T-helper 2 cell treated with Interferon-gamma antibody and Interleukin-4, amounts not matched to agents 100 ng/mL and 5 ng/mL, for 36 hours (primary cell): ENCODE data around the gene FSTL1. TPM values are rescaled to one million over a fixed set of nuclear protein-coding genes. Genes with fewer than 3 reads are reported as not detected.

Source experiments
- intact Hi-C: fragments of 100-400 bp; cut with micrococcal nuclease; formaldehyde crosslinking; loops from one replicate; pipeline ENCODE4 v1.15.1; 2023
- total RNA-seq: library from RNA; stranded (reverse); gene quantifications from 2 replicates; pipeline ENCODE4 v1.2.3, GENCODE V29; 2022

FSTL1 gene
- total RNA-seq, 1 donor from 2014 or later: 0.14 TPM

DNA sequence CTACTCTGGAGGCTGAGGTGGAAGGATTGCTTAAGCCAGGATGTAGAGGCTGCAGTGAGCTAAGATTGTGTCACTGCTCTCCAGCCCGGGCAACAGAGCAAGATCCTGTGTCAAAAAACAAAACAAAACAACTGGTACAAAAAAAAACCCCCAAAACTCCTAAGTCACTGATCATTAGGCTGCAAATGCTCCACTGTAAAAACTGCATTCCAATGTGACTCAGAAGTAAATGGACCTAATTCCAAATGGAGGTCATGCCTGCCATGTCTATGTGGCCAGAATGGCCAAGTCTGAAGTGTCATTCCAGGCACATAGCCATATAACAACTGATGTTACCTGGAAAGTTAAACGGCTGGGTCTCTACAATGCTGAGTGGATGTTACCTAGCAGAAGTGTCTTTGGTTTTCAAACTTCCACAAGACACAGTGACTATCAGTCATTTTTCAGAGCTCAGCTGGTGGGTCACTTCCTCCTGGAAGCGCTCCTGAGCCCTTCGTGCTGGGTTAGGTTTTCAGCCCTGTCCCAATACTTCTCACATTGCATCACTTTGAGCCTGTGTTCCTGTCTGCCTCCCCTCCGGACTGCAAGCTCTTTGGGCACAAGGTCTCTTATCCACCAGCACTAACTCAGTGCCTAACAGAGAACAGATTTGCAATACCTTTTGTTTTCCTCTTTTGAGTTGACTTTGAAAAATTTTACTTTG lies 10.6 kb downstream of the FSTL1 start:
- intact Hi-C loops: no loop called here

DNA sequence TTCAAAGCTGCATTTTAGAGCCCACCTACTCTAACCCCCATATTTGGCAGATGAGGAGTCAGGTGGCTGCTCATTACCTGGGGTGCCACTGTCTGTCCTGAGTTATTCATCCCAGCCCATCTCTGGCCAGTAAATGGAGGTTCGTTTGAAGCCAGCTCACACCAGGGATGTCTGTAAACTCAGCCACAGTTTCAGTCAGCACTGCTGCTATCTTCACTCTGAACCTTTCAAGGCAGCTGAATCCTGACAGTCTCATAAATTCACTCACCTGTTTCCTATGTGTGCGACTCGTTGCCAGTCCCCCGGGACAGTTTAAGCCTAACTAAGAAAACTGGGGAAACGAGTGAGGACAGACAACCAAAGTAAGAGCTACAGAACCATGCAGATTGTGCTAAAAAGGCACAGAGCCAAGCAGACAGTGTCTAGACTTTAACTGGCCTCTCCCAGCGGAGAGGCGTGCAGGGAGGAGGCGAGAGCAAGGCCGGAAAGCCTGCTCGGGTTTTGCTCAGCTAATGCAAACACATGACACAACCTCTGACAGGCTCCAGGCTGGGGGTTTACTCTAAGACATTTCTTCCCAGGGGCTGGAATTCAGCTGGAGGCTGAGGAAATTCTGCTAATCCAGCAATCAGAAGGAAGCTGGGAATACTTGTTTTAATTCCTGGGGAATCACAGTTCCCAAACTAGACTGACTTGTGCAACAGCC lies 12.0 kb downstream of the FSTL1 start:
- intact Hi-C loops: no loop called here

DNA sequence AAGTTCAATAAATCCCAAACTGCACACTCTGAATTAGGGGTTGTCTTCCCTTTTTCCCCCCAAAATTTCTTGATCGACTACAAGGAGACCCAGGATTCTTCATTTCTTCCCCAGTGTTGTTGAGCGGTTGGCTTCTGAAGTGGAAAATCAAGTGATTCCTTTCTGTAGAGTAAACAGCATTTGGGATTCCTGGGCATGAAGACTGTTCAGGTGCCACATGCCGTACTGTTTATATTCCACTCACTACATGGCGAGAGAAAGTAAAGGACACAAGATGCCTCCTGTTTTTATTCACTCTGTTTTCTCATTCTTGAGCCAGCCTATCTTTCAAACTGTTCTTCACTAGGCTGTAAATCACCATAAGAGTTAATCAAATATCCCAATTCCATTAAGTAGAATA lies 12.6 kb downstream of the FSTL1 start:
- intact Hi-C loops: no loop called here

DNA sequence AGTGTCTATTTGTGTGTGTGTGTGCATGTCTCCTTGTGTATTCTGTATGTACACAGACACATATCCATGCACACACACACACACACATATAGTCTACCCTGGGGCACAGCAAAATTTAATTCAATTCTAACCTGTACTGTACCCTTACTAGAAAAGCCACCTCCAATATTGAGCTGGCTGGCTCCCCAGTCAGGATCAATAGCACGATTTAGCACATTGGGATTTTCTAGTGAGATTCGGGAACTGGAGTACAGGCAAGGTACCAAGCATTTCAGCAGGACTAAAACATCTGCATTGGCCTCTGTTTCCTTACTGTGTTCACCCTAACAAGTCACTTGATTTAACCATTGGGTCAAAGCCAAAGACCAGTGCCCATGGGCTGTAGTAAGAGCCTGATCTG lies 13.2 kb downstream of the FSTL1 start:
- intact Hi-C loops: no loop called here

DNA sequence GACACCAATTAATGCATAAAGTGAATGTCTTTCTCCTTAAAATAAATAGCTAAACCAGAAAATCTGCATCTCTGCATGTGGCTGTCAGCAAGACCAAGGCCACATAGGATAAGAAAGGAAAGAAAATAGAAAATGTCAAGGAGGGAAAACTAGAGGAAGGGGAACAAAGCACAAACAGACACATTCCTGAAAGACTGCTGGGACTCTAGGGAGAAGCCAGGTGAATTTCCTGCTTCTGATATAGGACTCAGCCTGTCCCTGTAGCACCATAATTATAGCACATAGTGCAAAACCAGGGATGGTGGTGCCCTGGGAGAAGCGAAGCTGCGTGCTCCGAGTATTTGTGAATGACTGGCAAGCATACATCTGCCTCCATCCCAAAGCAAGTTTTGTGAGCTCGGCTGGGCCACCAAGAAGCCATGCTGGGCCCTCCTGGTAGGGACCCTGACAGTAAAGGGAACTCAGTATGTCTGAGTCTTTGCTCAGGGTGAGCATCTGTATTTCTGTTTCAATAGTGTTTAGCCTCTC lies 14.2 kb downstream of the FSTL1 start:
- intact Hi-C loops: no loop called here

DNA sequence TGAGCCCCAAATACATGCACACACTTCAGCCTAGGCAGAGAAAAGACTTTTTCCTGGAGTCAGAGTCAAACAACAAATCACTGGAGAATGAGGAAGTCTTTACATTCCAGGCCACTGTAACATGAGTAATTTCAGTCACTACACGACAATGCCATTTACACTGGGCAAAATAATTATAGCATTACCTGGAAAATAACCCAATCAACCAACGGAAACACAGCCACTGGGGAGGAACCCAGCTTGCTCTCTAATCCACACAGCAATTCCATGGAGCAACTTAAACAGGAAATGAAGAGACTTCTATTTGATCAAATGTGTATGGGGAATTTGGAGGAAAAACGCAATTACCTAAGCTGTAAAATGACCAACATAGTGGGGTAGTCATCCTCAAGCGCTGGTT lies 15.2 kb downstream of the FSTL1 start:
- intact Hi-C loops: no loop called here

DNA sequence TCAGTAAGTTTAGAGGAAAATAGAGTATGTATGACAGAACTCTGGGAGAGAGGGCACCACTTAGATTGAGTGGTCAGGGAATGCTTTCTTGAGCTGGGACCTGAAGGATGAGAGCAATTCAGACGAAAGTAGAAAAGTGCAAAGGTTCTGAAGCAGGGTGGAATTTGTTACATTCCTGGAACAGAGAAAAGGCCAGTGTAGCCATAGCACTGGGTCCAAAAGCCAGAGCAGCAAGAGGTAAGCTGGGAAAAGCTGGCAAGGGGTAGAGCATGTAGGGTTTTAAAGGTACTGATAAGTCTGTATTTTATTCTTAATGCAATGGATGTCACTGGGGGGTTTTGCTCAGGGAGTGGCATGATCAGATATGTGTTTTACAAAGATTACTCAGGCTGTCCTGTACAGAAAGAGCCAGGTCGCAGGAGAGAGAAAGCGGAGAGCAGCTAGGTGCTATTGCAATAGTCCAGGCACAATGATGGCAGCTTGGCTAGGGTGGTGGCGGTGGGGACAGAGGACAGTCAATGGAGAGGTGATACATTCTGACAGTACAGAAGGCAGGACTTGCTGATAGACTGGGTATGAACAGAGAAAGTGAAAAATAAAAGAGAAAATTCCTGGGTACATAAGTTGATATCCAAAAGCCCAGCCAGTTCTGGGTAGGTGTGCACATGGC lies 17.0 kb downstream of the FSTL1 start:
- intact Hi-C loops: no loop called here

DNA sequence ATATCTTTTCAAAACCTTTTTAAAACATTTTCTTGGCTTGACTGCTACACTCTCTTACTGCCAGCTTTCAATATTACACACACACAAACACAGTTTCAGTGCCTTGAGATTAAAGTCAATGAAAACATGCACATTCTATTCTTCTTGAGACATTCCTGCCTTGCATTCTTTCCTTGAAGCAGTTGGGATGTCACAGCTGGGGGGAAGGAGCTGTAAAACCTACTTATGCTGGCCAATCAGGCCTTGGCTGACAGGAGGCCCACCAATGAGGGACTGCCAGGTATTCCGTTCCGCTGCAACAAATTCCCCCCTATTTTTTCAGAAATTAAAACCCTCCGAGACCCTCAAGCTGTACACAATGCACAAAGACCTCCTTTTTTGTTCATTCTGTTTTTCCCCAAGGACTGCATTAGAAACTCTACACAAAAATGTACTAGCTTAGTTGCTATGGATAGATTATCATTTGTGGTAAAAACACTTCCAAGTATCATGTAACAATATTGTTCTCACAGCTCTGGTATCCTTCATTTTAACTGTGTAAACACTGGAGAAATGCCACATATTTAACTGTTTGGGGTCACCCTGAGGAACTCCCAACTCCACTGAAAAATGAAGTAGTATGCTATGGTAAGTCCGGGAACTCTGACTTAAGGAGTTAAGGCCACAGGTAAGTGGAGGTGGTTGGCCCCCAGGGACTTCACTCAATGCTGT lies 18.5 kb downstream of the FSTL1 start:
- intact Hi-C loops: no loop called here

DNA sequence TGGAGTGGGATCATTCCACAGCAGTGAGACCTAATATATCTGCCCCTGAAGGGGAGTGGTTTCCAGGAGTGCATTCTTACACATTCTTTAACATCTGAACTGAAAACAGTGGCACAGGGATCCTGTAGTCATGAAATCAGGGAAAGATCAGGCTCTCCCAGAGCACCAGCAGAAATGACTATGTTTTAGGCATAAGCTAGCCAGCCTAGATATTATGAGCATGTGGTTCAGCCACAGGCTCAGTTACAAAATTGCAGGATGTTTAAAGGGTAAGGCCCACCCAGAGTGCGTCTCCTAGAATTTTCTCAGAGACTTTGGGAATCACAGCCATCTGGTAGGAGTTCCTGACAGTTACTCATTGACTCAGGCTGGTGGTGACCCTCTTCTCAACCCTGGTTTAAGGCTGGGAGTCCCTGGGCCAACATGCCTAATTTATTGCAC lies 20.9 kb downstream of the FSTL1 start:
- intact Hi-C loops: no loop called here

DNA sequence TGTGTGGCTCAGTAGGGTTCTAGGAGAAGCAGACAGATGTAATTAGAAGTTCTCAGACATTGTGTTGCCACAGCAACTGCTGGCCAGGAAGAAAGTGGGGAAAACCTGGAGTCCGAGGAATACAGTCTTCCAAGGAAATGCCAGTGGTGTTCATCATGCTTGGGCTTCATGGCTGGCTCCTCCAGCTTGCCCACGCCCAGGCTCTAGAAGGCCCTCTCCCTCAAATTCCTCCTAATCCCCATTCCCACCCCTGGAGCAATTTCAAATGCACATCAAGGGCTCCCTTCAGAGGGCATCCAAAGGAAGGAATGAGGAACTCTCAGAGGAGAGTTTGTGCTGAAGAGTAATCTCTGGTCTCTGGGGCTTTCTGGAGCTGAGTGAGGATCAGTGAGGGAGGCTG lies 21.9 kb downstream of the FSTL1 start:
- intact Hi-C loops: no loop called here

DNA sequence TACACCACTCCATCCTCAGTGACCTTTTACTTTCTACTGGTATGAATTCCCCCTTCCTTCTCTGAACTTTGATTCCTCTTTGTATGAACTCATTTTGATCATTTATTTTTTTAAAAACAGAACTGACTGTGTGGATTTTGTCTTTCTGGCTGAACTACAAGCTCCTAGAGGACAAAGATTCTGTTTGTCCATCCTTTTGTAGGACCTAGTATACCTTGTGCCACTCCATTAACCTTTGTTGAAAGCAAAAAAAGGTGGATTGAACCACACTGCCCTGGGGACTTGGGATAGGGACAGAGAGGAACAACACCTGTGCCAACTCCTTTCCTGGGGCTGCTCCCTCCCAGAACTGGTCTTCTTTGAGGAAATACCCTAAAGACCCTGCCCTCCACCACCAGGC lies 23.6 kb downstream of the FSTL1 start:
- intact Hi-C loops: no loop called here

DNA sequence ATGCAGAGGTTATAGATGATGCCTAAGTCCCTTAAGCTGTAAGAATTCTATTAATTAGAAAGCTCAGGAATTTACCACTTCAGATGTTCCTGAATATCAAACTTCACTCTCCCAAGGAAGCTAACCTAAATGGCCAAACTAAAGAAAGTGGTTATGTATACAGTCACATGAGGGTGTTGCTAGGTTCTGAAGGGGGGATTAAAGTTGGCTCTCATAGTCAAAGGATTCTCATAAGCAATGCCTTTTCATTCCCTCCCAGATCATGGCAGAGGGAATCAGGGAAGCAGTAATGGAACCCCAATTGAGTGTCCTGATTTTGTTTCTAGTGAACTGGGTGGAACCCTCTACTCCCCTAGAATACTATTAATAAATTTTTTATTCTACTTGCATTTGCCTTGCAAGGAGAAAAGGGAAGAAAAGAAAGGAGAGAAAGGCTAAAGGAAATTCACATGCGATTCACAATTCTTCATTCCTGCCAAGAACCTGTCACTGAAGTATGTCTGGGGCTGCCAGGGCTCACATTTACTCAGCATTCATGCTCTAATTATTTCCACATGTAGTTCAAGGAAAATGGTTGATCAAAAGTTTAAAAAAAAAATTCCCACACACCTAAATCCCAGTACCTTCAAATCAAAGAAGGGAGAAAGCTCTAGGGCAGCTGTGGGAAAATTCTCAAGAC lies 25.1 kb downstream of the FSTL1 start:
- intact Hi-C loops: no loop called here

DNA sequence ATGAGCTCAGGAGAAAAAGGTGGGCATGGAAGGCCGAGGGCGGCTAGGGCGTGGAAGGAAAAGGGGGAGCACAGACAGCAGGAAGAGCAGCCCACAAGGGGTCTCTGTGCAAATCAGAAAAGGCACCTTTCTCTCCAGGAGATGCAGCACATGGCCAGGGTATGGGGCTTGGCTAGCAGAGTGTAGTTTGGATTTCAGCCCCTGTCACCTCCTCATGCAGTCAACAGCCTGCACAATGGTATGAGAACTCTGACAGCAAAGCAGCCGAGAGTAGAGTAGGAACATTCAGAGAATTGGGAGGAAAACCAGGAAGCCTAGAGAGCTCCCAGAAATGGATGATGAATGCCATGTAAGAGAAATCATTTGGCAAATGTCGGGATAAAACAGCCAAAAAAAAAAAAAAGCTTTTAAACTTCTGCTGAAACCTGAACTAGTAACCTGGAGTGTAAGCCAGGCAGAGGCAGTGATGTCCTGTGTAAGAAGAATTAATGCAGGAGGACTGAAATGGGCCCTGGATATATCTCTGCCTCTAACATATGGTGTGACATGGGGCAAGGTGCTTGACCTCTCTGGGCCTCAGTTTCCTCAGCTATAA lies 25.7 kb downstream of the FSTL1 start:
- intact Hi-C loops: no loop called here

DNA sequence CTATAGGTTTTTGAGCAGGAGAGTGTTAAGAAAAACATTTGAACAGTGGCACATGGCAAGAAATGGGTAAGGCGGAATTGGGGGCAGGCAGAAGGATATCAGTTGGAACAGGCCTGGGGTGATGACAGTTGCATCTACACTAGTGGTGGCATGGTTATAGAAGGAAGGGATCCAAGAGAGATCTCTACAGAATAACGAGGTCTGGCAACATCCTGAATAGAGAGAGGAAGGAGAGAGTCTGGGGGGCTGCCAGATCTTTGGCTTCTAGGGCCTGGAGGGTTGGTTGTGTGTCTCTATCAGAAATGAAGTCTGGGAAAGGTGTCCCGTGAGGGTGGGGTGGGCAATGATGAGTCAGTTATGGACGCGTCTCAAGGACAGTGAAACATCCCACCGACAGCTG lies 26.3 kb downstream of the FSTL1 start:
- intact Hi-C loops: no loop called here

DNA sequence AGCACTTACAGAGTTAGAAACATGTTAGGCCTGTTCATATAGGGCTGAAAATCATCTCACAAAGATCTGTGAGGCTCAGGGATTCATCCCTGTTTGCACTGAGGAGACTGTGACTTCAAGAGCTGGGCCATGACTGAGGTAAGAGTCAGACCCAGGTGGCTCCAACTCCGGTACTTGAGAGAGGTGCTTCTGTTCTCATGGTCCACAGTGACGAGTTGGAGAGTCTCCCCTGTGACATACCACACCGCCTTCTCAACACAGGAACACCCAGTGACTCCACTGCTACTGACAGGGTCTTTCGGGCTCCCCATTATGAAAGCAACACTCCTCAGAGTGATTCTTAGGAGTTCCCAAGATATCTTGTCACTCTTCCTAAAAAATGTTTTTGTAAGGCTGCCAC lies 27.4 kb downstream of the FSTL1 start:
- intact Hi-C loops: no loop called here

DNA sequence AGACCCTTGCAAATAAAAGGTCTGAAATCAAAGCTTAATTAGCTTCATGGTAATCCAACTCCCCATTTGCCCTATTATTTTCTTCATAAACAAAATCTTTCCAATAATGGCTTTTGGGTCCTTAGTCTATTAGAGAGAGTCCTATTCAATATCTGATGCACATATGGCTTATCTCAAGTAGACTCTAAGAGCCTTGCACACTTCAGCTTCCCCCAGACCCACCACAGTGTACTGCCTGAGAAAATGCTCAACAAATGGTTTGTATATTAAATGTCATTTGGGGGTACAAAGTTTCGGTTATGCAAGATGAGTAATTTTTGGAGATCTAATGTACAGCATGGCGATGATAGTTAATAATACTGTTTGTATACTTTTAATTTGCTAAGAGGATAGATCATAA lies 28.9 kb downstream of the FSTL1 start:
- intact Hi-C loops: no loop called here

DNA sequence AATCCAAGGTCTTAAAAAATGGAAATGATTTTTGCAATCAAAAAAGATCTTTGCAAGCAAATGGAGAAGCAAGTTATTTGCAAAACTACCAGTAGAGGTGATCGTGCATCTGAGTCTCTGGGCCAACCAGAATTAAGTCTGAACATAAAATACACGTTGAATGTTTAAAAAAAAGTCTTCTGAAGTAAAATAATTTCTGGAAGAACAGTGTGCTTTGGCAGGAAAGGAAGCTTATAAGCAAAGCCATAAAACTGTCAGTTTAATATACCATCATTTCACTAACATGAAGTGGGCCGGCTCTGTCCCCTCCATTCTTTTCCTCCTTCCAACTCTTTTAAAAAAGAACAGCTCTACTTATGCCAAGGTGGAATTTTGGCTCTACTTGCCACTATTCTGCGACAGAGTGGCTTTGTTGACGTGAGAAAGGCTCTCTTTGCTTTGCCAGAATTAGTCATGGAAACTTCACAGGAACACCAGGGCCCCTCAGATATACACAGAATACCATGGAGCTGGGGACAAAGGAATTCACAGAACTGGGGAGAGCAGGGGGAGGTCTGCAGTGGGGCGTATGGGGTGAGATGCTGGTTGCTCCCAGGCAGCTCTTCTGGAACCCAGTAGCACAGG lies 29.8 kb downstream of the FSTL1 start:
- intact Hi-C loops: no loop called here

DNA sequence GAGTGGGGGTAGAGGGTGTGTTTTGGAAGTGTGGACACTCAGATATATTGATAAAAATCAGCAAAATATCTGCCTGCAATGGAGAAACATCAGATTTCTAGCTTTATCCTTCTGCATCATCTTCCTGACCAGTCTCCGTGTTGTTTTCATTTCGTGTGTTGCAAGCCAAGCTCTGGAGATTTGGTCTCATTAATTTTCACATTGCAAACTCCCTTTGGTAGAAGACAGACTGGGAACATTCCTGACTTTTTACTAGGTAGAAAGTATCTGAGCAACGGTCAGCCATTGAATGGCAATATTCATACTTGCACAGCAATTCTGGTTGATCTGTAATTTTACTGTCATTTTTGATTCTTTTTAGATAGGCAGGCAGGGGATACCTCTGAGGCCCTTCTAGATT lies 30.4 kb downstream of the FSTL1 start:
- intact Hi-C loops: no loop called here

DNA sequence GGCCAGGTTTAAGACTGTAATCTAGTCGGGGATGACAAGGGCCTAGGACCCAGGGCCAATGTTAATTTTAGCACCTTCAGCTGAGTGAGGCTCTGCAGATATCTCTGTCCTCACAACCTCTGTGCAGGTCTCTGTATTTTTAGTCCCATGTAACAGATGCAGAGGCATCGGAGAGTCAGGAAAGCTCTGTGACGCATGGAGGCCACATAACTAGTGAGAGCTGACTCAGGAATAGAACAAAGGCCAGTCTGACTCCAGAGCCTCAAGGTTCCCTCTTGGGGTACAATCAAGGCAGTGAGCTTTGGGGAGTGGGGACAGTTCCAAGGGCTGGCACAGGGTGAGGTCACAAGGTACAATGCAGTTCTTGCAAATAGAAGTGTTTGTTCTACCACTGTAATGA lies 31.0 kb downstream of the FSTL1 start:
- intact Hi-C loops: loop anchor here (1.0 to 10.0 kb wide), 2 partner anchors 140 to 605 kb away; no protein-coding TSS in a partner anchor

DNA sequence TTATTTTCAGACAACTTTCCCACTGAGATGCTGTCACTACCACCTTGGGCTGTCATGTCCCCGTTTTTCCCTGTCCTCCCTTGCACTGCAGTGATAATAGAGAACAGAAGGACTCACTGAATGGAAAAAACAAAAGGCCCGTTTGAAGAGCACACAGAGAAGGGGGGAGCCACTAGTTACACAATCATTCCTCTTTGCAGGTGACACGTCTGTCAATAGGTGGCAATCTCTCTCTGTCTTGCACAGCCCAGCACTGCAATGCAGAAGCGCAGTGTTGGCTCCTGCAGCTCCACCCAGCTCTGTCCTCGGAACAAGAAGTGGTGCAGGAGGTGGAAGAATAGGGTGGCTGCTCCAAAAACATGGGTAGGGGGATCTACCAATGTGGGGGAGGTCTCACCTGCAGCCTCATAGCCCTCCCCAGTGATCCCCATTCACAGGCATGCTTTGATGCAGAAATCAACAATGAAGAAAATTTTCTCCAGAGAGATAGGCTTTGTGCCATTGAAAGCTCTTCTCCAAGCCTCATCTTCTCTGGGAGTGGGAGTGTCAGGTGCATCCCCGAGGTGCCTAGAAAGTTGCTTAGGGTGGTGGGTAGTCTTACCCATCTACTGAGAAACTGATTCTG lies 31.8 kb downstream of the FSTL1 start:
- intact Hi-C loops: loop anchor here (1.0 to 10.0 kb wide), 2 partner anchors 140 to 604 kb away; no protein-coding TSS in a partner anchor
